GM12878 (cell line): Measurements from ENCODE around the gene TGFBR3. TPM values are rescaled to one million over a fixed set of nuclear protein-coding genes. Genes with fewer than 3 reads are reported as not detected.

Experiments
- ATAC-seq: fragments of 200-7000 bp; cut with Tn5 transposase; 3 replicates; pipeline ENCODE4 v1.9.1; 2020; ENCODE audit warnings: mild to moderate bottlenecking, moderate library complexity
- BruUV-seq: library from RNA; stranded (reverse); fragments of 400-500 nt; replicated peaks from 2 replicates; lab custom pipeline; 2021; lab: Mats Ljungman, UMichigan
- CTCF ChIA-PET: fragments of 300-600 bp; sonication (Branson Sonifier 250); formaldehyde crosslinking; extraction: SDS; loops from one replicate; lab custom pipeline; 2021; ENCODE audit warnings: inconsistent platforms; lab: Yijun Ruan, JAX
- POLR2A ChIA-PET: fragments of 350-600 bp; formaldehyde crosslinking; extraction: SDS; loops from one replicate; lab custom pipeline; 2021; ENCODE audit warnings: inconsistent platforms; lab: Charles Lee
- RAD21 ChIA-PET: fragments of 300-600 bp; sonication (Branson Sonifier 250); formaldehyde crosslinking; loops from one replicate; lab custom pipeline; 2023; ENCODE audit warnings: antibody characterized with exemption; ENCODE audit not compliant: unreplicated experiment; lab: Charles Lee
- SMC1A ChIA-PET: fragments of 300-600 bp; sonication (Branson Sonifier 250); formaldehyde crosslinking; loops from one replicate; lab custom pipeline; 2023; ENCODE audit not compliant: unreplicated experiment, uncharacterized antibody; lab: Charles Lee
- DNase-seq: peaks from one replicate; pipeline ENCODE4 v3.0.0-alpha.2; 2011; ENCODE audit warnings: low read depth, low spot score
- FAIRE-seq: peaks from 3 replicates; lab custom pipeline; 2011; peaks lifted over from hg19 to GRCh38; lab: Jason Lieb, UNC
- H2AFZ ChIP-seq: 2 replicates; pipeline ENCODE4 v1.6.0; 2011; ENCODE audit warnings: low read depth, low read length, control low read depth; ENCODE audit not compliant: control insufficient read depth
- H3K27ac ChIP-seq: 2 replicates; pipeline ENCODE4 v1.5.1; 2011; ENCODE audit warnings: control low read depth; ENCODE audit not compliant: control insufficient read depth, insufficient read depth
- H3K27me3 ChIP-seq, 2 experiments: replicated peaks in 1 of 2; 2 replicates each; pipeline versions ENCODE4 v1.6.0 to v1.6.1; 2011; ENCODE audit warnings: low read length in 1 of 2; ENCODE audit not compliant: control insufficient read depth in 2 of 2, insufficient read depth in 2 of 2
- H3K36me3 ChIP-seq, 2 experiments: 2 replicates each; pipeline ENCODE4 v1.5.1; 2011; ENCODE audit warnings: low read length in 1 of 2; ENCODE audit not compliant: control insufficient read depth in 2 of 2, insufficient read depth in 2 of 2
- H3K4me1 ChIP-seq: 2 replicates; pipeline ENCODE4 v1.6.1; 2011; ENCODE audit warnings: mild to moderate bottlenecking, low read length, moderate library complexity, mixed read lengths; ENCODE audit not compliant: control insufficient read depth, insufficient read depth
- H3K4me2 ChIP-seq: 2 replicates; pipeline ENCODE4 v1.6.0; 2011; ENCODE audit warnings: control low read depth; ENCODE audit not compliant: control insufficient read depth, insufficient read depth
- H3K4me3 ChIP-seq: fragments of 200-600 bp; sonication (generic); 2 replicates; pipeline ENCODE4 v1.5.1; 2016
- H3K79me2 ChIP-seq: 2 replicates; pipeline ENCODE4 v1.6.0; 2011; ENCODE audit warnings: low read length; ENCODE audit not compliant: control insufficient read depth, insufficient read depth
- H3K9ac ChIP-seq: 2 replicates; pipeline ENCODE4 v1.8.0; 2011; ENCODE audit warnings: low read length, control low read depth, mixed read lengths; ENCODE audit not compliant: control insufficient read depth, insufficient read depth
- H3K9me3 ChIP-seq: replicated peaks from 3 replicates; pipeline ENCODE4 v1.5.1; 2011; ENCODE audit warnings: mild to moderate bottlenecking, low read length; ENCODE audit not compliant: control insufficient read depth, insufficient read depth
- H4K20me1 ChIP-seq: 2 replicates; pipeline ENCODE4 v1.6.0; 2011; ENCODE audit not compliant: control insufficient read depth, insufficient read depth
- CBFB ChIP-seq: IDR thresholded peaks from 2 replicates; pipeline ENCODE4 v1.6.1; 2016; ENCODE audit warnings: antibody characterized with exemption, low read depth
- EED ChIP-seq: sonication (generic); IDR thresholded peaks from 2 replicates; pipeline ENCODE4 v1.6.1; 2016; ENCODE audit warnings: antibody characterized with exemption, low read depth
- IRF4 ChIP-seq: IDR thresholded peaks from 2 replicates; pipeline ENCODE4 v1.6.1; 2011; ENCODE audit warnings: low read depth, low read length
- KAT2A ChIP-seq: conservative IDR thresholded peaks from 2 replicates; pipeline ENCODE4 v1.6.1; 2011; ENCODE audit warnings: low read depth, low read length; ENCODE audit not compliant: control insufficient read depth
- KLF5 ChIP-seq: fragments of 450-650 bp; IDR thresholded peaks from 2 replicates; pipeline ENCODE4 v1.6.1; 2014; ENCODE audit warnings: mild to moderate bottlenecking; ENCODE audit not compliant: partially characterized antibody
- LARP7 ChIP-seq: fragments of 450-650 bp; IDR thresholded peaks from 2 replicates; pipeline ENCODE4 v1.6.1; 2017; ENCODE audit warnings: mild to moderate bottlenecking
- MTA2 ChIP-seq: fragments of 450-650 bp; IDR thresholded peaks from 2 replicates; pipeline ENCODE4 v1.6.1; 2016; ENCODE audit warnings: low read depth, mild to moderate bottlenecking, moderate library complexity
- MYB ChIP-seq: fragments of 150-350 bp; IDR thresholded peaks from 2 replicates; pipeline ENCODE4 v1.6.1; 2014; ENCODE audit warnings: mild to moderate bottlenecking, low read depth, low read length, borderline replicate concordance
- NFYB ChIP-seq: IDR thresholded peaks from 2 replicates; pipeline ENCODE4 v1.6.1; 2011; ENCODE audit warnings: low read depth, mild to moderate bottlenecking, low read length, improper control_type of control experiment, moderate library complexity; ENCODE audit not compliant: insufficient read depth
- POLR2A ChIP-seq: IDR thresholded peaks from 2 replicates; pipeline ENCODE4 v1.6.1; 2011; ENCODE audit warnings: low read depth, mild to moderate bottlenecking, low read length
- STAT3 ChIP-seq: IDR thresholded peaks from 2 replicates; pipeline ENCODE4 v1.6.1; 2011; ENCODE audit warnings: low read depth, low read length, improper control_type of control experiment
- TBL1XR1 ChIP-seq: IDR thresholded peaks from 2 replicates; pipeline ENCODE4 v1.6.1; 2012; ENCODE audit warnings: low read depth, low read length, improper control_type of control experiment
- ZNF384 ChIP-seq: IDR thresholded peaks from 2 replicates; pipeline ENCODE4 v1.6.1; 2012; ENCODE audit warnings: low read depth, mild to moderate bottlenecking, low read length, improper control_type of control experiment, borderline replicate concordance
- WGBS: methylation state at CpG from one replicate; pipeline ENCODE4 v1.1.6; 2016; ENCODE audit warnings: low lambda C conversion rate; ENCODE audit not compliant: insufficient replicate concordance, insufficient coverage; ENCODE audit errors: missing lambda C conversion rate; 5-methylcytosine and 5-hydroxymethylcytosine counted together
- in situ Hi-C: fragments of 300-500 bp; cut with MboI; formaldehyde crosslinking; loops from 9 replicates; pipeline ENCODE4 v1.14.3; 2018; ENCODE audit warnings: mixed read lengths
- intact Hi-C: fragments of 100-400 bp; cut with micrococcal nuclease; formaldehyde crosslinking; loops from one replicate; pipeline ENCODE4 v1.14.2; 2022; ENCODE audit not compliant: unreplicated experiment
- polyA plus RNA-seq, 11 experiments: library from polyadenylated mRNA; depleted of rRNA in 4 of 11; unstranded in 6 of 11; stranded (reverse) in 5 of 11; fragments of >200 nt; fragmentation: Nextera tagmentation in 4 of 11; fragmentation: Illumina TruSeq in 1 of 11; extraction: Ambion mirVana in 4 of 11; extraction: Trizol in 1 of 11; gene quantifications; 1 replicate in 1 of 11; 2 replicates in 10 of 11; pipeline versions ENCODE4 v1.2.1 to v1.2.3, GENCODE V29; 2011 to 2016; ENCODE audit warnings: inconsistent platforms in 2 of 11, missing spikeins in 2 of 11, low read depth in 1 of 11
- total RNA-seq, 4 experiments: library from RNA; depleted of rRNA in 3 of 4; stranded (reverse); fragments of >200 nt in 3 of 4; fragmentation: Illumina TruSeq in 1 of 4; extraction: Trizol in 1 of 4; gene quantifications; 2 replicates each; pipeline versions ENCODE4 v1.2.1 to v1.2.3, GENCODE V29; 2013 to 2021

TGFBR3 gene
- total and polyA plus RNA-seq, 10 of the 15 experiments (the other 5 are each of a cell fraction or from before 2014, with no cell fraction given): 2.7 to 16.5 (median 12.6) TPM

DNA sequence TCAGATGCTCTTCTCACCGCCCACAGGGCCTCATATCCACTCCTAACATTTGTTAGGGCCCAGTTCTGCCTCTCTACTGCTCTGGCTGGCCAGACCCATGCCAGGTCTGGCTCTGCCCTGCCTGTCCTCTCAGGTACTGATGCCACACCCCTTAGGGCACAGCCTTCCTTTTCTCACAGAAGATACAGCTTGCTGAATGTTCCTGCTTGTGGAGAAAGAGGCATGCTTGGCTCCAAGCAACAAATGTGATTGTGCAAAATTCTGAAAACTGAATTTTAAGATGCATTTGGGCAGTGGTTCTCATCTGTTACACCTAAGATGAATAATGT is 178.1 kb downstream of the TGFBR3 start:
- H4K20me1 ChIP-seq: no peaks in the 10 kb centered on the region
- H3K9me3 ChIP-seq: no peaks in the 10 kb centered on the region
- H3K4me1 ChIP-seq: peaks cover 28% of the 10 kb centered on the region
- H3K27ac ChIP-seq: no peak overlapping the region
- ChIA-PET CTCF (interaction anchor here (3.0 kb wide), 1 partner anchor 11 kb away, joined by 10 read pairs; no protein-coding TSS in a partner anchor), POLR2A (no interaction called here), RAD21 (no interaction called here), SMC1A (no interaction called here)
- no peak overlapping the region for H3K4me3 ChIP-seq
- intact Hi-C loops: no loop called here
- H3K4me2 ChIP-seq: no peak overlapping the region
- H2AFZ ChIP-seq: no peak overlapping the region
- H3K9ac ChIP-seq: no peak overlapping the region
- FAIRE-seq: no peak
- ATAC-seq: no peak
- no TSS peak for BruUV-seq
- no peaks in the 10 kb centered on the region for H3K36me3 ChIP-seq
- 100% methylated on average over 1 of the region's 1 CpG for WGBS
- in situ Hi-C loops: no loop called here
- DNase-seq: no peak
- no peaks in the 10 kb centered on the region for H3K79me2 ChIP-seq
- H3K27me3 ChIP-seq: no peaks in the 10 kb centered on the region
- TF ChIP-seq ZNF384 (no peak), IRF4 (no peak), KAT2A (no peak), NFYB (no peak), POLR2A (no peak), KLF5 (no peak), MTA2 (no peak), CBFB (no peak), TBL1XR1 (no peak), EED (no peak), STAT3 (no peak), MYB (no peak), LARP7 (no peak)
